ENCODE measurements around the gene AMBRA1. TPM values are rescaled to one million over a fixed set of nuclear protein-coding genes. Genes with fewer than 3 reads are reported as not detected.

Gene AMBRA1
- total RNA-seq, 4 donors from 2014 or later = 20.0 to 28.9 (median 26.0) TPM

DNA sequence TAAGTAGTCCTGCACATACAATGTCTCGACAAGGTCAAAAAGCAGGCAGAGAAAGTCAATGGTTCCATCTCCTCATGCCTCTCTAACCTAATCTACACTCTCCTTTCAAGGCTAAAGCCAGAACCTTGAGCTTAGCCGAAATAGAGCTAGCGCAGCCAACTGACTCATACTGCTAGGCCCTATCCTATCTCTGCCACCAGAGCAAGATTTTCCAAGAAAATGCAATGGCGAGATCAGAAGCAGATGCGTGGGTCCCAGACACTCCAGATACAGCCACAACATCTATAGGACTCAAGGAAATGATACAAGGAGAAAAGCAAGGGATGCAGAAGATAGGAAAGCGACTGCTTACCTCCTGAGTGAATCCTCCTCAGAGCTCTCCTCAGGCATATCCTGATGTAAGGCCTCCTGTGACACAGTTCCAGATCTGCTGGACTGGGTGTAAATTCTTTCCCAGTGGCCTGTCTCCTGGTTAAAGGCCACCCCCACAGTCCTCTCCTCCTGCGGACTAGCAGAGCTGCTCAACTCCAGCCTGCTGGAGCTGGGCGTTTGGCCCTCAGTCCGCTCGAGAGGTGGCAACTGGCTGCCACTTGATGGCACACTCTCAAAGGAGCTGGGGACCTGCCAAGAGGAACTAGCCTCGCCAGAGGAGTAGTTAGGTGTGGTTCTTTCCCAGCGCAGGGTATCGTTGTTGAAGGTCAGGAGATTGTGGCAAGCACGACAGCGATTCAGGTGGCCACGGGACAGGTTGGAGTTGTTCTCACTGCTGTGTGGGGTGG is 52.0 kb downstream of the AMBRA1 start:
- peaks cover 0 to 17% (median 6%) of the 10 kb centered on the region in 4 donors for H3K4me1 ChIP-seq
- WGBS = 93% methylated on average over 6 of the region's 16 CpGs
- no peaks in the 10 kb centered on the region for H3K27me3 ChIP-seq
- no peak overlapping the region for H3K27ac ChIP-seq (replicated peaks in 1 of 4)
- H3K36me3 ChIP-seq = peaks cover 44 to 73% (median 65%) of the 10 kb centered on the region in 4 donors
- intact Hi-C loops (cut with DNase I) = no loop called here
- no peak for TF ChIP-seq POLR2AphosphoS5 (IDR thresholded peaks at IDR 0.05)
- no peak for DNase-seq (ENCODE audit: extremely low spot score)
- no peaks in the 10 kb centered on the region for H3K9me3 ChIP-seq
- no peak overlapping the region for H3K4me3 ChIP-seq

DNA sequence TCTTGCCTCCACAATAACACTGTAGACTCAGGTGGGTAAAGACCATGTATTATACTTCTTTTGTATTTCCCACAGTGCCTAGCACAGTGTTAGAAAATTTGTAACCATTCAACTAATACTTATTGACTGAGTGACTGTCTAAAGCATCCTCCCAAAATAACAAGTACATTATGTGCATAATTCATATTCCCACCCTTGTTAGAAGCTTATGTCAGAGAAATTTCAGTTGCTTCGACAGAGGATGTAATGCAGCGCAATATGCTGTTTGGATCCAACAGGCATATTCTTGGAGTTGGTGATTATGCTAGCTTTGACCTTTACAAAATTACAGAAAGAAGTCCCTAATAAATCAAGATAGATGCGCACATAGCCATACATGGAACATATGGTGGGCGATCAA is 53.0 kb downstream of the AMBRA1 start:
- Histone ChIP-seq H3K36me3 (peaks cover 36 to 63% (median 55%) of the 10 kb centered on the region in 4 donors), H3K27ac (replicated peaks in 1 of 4) (no peak overlapping the region), H3K9me3 (no peaks in the 10 kb centered on the region), H3K4me3 (no peak overlapping the region), H3K4me1 (peaks cover 0 to 22% (median 9%) of the 10 kb centered on the region in 4 donors), H3K27me3 (no peaks in the 10 kb centered on the region)
- 90% methylated on average over 4 of the region's 4 CpGs for WGBS
- no peak for DNase-seq (ENCODE audit: extremely low spot score)
- intact Hi-C loops (cut with DNase I) = no loop called here
- TF ChIP-seq POLR2AphosphoS5 (IDR thresholded peaks at IDR 0.05) (no peak), EP300 (IDR thresholded peaks at IDR 0.05) (no peak), POLR2A (IDR thresholded peaks at IDR 0.05; ENCODE audit: low read depth) (no peak)
- TF ChIP-seq, protein P1, sequence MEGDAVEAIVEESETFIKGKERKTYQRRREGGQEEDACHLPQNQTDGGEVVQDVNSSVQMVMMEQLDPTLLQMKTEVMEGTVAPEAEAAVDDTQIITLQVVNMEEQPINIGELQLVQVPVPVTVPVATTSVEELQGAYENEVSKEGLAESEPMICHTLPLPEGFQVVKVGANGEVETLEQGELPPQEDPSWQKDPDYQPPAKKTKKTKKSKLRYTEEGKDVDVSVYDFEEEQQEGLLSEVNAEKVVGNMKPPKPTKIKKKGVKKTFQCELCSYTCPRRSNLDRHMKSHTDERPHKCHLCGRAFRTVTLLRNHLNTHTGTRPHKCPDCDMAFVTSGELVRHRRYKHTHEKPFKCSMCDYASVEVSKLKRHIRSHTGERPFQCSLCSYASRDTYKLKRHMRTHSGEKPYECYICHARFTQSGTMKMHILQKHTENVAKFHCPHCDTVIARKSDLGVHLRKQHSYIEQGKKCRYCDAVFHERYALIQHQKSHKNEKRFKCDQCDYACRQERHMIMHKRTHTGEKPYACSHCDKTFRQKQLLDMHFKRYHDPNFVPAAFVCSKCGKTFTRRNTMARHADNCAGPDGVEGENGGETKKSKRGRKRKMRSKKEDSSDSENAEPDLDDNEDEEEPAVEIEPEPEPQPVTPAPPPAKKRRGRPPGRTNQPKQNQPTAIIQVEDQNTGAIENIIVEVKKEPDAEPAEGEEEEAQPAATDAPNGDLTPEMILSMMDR (IDR thresholded peaks at IDR 0.05) = no peak

DNA sequence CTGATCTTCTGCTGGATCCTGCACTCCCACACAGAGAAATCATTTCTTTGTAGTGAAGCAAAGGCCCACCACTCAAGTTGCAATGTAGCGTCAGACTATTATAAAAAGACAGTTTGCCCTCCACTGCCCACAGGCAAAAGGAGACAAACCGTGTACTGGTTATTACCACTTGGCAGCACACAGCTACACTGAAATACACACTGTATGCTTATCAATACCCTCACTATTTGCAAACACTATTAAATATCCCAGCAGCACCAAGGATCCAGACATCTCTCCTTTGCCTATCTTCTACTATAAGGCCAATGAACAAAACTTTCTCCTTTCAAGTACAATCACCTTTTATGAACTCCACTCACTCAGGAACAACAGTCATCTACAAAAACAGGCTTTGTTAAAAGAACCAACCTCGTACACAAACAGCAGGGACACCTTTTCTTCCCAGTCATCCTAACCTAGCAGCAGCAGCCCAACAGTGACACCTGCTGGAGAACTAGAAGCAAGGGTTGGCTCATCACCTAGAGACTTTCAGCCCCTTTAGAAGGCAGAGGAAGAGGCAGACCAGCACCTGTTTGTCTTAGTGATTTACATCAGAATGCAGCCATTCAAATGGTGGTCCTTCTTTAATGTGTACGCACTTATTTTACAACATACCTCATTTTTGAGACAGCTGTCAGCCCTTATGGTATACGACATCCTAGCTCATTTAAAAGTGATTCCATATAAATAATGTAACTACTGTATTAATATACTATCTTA is 56.1 kb downstream of the AMBRA1 start:
- H3K4me3 ChIP-seq = no peak overlapping the region
- no peak for DNase-seq (ENCODE audit: extremely low spot score)
- no peak overlapping the region for H3K27ac ChIP-seq (replicated peaks in 1 of 4)
- intact Hi-C loops (cut with DNase I) = loop anchor here (2.0 kb wide), 1 partner anchor 149 kb away; no protein-coding TSS in a partner anchor
- peaks cover 18 to 32% (median 25%) of the 10 kb centered on the region in 4 donors for H3K36me3 ChIP-seq
- no peaks in the 10 kb centered on the region for H3K9me3 ChIP-seq
- WGBS = 66% methylated on average over 5 of the region's 5 CpGs
- no peak for TF ChIP-seq POLR2A (IDR thresholded peaks at IDR 0.05; ENCODE audit: low read depth)
- no peak for TF ChIP-seq POLR2AphosphoS5 (IDR thresholded peaks at IDR 0.05)
- TF ChIP-seq EP300 (IDR thresholded peaks at IDR 0.05) = no peak
- TF ChIP-seq, protein P1 (IDR thresholded peaks at IDR 0.05) = peak; percentile 72 to 87 (median 76)
- H3K27me3 ChIP-seq = no peaks in the 10 kb centered on the region
- peaks cover 0 to 27% (median 9%) of the 10 kb centered on the region in 4 donors for H3K4me1 ChIP-seq

DNA sequence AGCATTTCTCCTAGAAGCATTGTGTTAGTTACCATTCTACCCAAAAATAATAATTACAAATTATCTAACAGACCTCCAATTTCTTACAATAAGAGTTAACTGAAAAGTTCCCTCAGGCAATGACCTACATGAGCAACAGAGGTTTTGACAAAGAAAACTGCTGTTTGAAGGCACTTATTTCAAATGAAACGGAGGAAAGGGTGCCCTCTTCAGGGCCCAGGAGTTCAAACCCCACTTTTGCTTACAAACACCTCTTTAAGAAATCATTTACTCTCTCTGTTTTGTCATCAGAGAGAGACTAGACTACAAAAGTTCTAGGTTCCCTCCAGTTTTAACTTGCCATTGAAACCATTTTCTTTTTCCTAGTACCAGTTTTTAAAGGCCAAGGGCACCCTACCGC is 56.7 kb downstream of the AMBRA1 start:
- no peak for DNase-seq (ENCODE audit: extremely low spot score)
- Histone ChIP-seq H3K9me3 (no peaks in the 10 kb centered on the region), H3K4me3 (no peak overlapping the region), H3K27ac (replicated peaks in 1 of 4) (no peak overlapping the region), H3K36me3 (peaks cover 12 to 26% (median 19%) of the 10 kb centered on the region in 4 donors), H3K4me1 (peaks cover 0 to 27% (median 9%) of the 10 kb centered on the region in 4 donors), H3K27me3 (no peaks in the 10 kb centered on the region)
- TF ChIP-seq EP300 (IDR thresholded peaks at IDR 0.05) = no peak
- no peak for TF ChIP-seq POLR2A (IDR thresholded peaks at IDR 0.05; ENCODE audit: low read depth)
- TF ChIP-seq POLR2AphosphoS5 (IDR thresholded peaks at IDR 0.05) = no peak
- TF ChIP-seq, protein P1 (IDR thresholded peaks at IDR 0.05) = no peak
- intact Hi-C loops (cut with DNase I) = loop anchor here (2.0 kb wide), 1 partner anchor 148 kb away; no protein-coding TSS in a partner anchor
- WGBS = 77% methylated on average over 2 of the region's 2 CpGs

DNA sequence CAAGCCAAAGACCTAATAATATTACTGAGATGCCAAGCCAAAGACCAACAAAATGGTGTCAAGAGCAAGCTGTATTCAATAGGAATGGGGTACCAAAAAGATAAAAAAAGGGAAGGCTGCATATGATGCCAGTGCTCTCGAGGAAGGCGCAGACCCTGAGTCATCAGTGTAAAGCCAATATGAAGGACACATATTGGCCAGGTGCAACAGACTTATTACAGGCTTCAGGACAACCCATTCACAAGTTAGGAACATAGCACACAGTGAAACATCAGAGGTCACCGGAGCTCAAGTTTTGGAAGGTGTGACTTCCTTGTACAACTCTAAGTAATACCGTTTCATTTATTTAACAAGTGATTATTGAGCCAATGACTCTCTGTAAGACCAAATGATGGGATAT is 58.1 kb downstream of the AMBRA1 start:
- Histone ChIP-seq H3K9me3 (no peaks in the 10 kb centered on the region), H3K27ac (replicated peaks in 1 of 4) (no peak overlapping the region), H3K4me1 (peaks cover 0 to 27% (median 8%) of the 10 kb centered on the region in 4 donors), H3K4me3 (no peak overlapping the region), H3K36me3 (peaks cover under 1 to 12% (median 5%) of the 10 kb centered on the region in 4 donors), H3K27me3 (no peaks in the 10 kb centered on the region)
- no peak for DNase-seq (ENCODE audit: extremely low spot score)
- intact Hi-C loops (cut with DNase I) = loop anchor here (2.0 kb wide), 1 partner anchor 147 kb away; no protein-coding TSS in a partner anchor
- WGBS = 86% methylated on average over 4 of the region's 4 CpGs
- no peak for TF ChIP-seq POLR2A (IDR thresholded peaks at IDR 0.05; ENCODE audit: low read depth)
- TF ChIP-seq POLR2AphosphoS5 (IDR thresholded peaks at IDR 0.05) = no peak
- TF ChIP-seq EP300 (IDR thresholded peaks at IDR 0.05) = no peak
- TF ChIP-seq, protein P1 (IDR thresholded peaks at IDR 0.05) = no peak
